DMS53 treated with DMSO at 0.1 percent for 48 hours (cell line): ENCODE results near the gene ATP2B3.
"Not testable (repeated sequence)": the region's sequence is repeated elsewhere in the genome, so short reads cannot be mapped to it uniquely, and the experiment has no call there.

ENCODE experiments used
- DNase-seq: peaks from one replicate; lab custom pipeline; 2025; ENCODE audit not compliant: unreplicated experiment; lab: John Stamatoyannopoulos, UW

Gene ATP2B3

GRCh38 chrX:153592091-153592833 is 74.8 kb downstream of the ATP2B3 start:
- no peak for DNase-seq

GRCh38 chrX:153592966-153593688 is 75.7 kb downstream of the ATP2B3 start:
- DNase-seq = no peak

GRCh38 chrX:153593811-153594500 is 76.5 kb downstream of the ATP2B3 start:
- no peak for DNase-seq

- no peak for DNase-seq
These were observed 77.9 kb downstream of the ATP2B3 start for GRCh38 chrX:153595387-153595786.

- DNase-seq = no peak
These were observed 78.7 kb downstream of the ATP2B3 start for GRCh38 chrX:153595859-153596857.

GRCh38 chrX:153596981-153597750 is 79.7 kb downstream of the ATP2B3 start:
- no peak for DNase-seq

GRCh38 chrX:153598541-153599191 is 81.2 kb downstream of the ATP2B3 start, which contains the start of gene CCNQ:
TSS of gene CCNQ (minus strand) at chrX:153599139. CDS start at chrX:153599073, 66 bp downstream.
- DNase-seq = no peak

- peak; percentile 66 for DNase-seq
These were observed 82.0 kb downstream of the ATP2B3 start for GRCh38 chrX:153599192-153600031.

- DNase-seq = no peak
These were observed 82.6 kb downstream of the ATP2B3 start for GRCh38 chrX:153600032-153600373.

GRCh38 chrX:153600921-153601320 is 83.5 kb downstream of the ATP2B3 start:
- DNase-seq = no peak

GRCh38 chrX:153601511-153602110 is 84.2 kb downstream of the ATP2B3 start:
- DNase-seq = no peak

GRCh38 chrX:153602601-153603000 is 85.2 kb downstream of the ATP2B3 start:
- no peak for DNase-seq

- DNase-seq = no peak
These were observed 85.8 kb downstream of the ATP2B3 start for GRCh38 chrX:153603131-153603656.

- DNase-seq = not testable (repeated sequence)
These were observed 87.4 kb downstream of the ATP2B3 start for GRCh38 chrX:153604666-153605380.

GRCh38 chrX:153606503-153606902 is 89.1 kb downstream of the ATP2B3 start:
- DNase-seq = no peak

GRCh38 chrX:153608376-153608775 is 90.9 kb downstream of the ATP2B3 start:
- DNase-seq = no peak

- DNase-seq = no peak
These were observed 91.4 kb downstream of the ATP2B3 start for GRCh38 chrX:153608806-153609205.
